Erythroblast (primary cell): ENCODE results near the gene COL12A1.

Experiments used
- DNase-seq, 2 experiments: peaks; one replicate each; lab custom pipeline; 2025; lab: John Stamatoyannopoulos, UW
- GATA1 ChIP-seq: IDR thresholded peaks from 2 replicates; pipeline ENCODE4 v1.6.1; 2011; ENCODE audit warnings: low read depth, mild to moderate bottlenecking, control low read depth, low read length, moderate library complexity
- POLR2A ChIP-seq: IDR thresholded peaks from 2 replicates; pipeline ENCODE4 v1.6.1; 2011; ENCODE audit warnings: mild to moderate bottlenecking, low read length

COL12A1 gene

GRCh38 chr6:75176076-75176582, 29.7 kb downstream of the COL12A1 start:
- no peak for DNase-seq
- no peak for TF ChIP-seq POLR2A
- no peak for TF ChIP-seq GATA1

- DNase-seq: no peak
- TF ChIP-seq GATA1 (no peak), POLR2A (no peak)
These were observed 33.9 kb downstream of the COL12A1 start for GRCh38 chr6:75171986-75172385.

- no peak for TF ChIP-seq GATA1
- no peak for TF ChIP-seq POLR2A
- no peak for DNase-seq
These were observed 34.3 kb downstream of the COL12A1 start for GRCh38 chr6:75171567-75171966.

GRCh38 chr6:75170691-75171560, 34.9 kb downstream of the COL12A1 start:
- DNase-seq: no peak
- TF ChIP-seq POLR2A (no peak), GATA1 (no peak)

GRCh38 chr6:75169689-75170586, 35.9 kb downstream of the COL12A1 start:
- no peak for DNase-seq
- TF ChIP-seq GATA1 (no peak), POLR2A (no peak)

- no peak for TF ChIP-seq POLR2A
- TF ChIP-seq GATA1: no peak
- no peak for DNase-seq
These were observed 38.0 kb downstream of the COL12A1 start for GRCh38 chr6:75167851-75168250.

- no peak for DNase-seq
- no peak for TF ChIP-seq GATA1
- TF ChIP-seq POLR2A: no peak
These were observed 38.5 kb downstream of the COL12A1 start for GRCh38 chr6:75167325-75167724.

- DNase-seq: no peak
- TF ChIP-seq GATA1 (no peak), POLR2A (no peak)
These were observed 39.1 kb downstream of the COL12A1 start for GRCh38 chr6:75166773-75167172.

- TF ChIP-seq POLR2A (no peak), GATA1 (no peak)
- DNase-seq: no peak
These were observed 39.6 kb downstream of the COL12A1 start for GRCh38 chr6:75166236-75166635.

GRCh38 chr6:75158176-75158575, 47.7 kb downstream of the COL12A1 start:
- TF ChIP-seq POLR2A (no peak), GATA1 (no peak)
- no peak for DNase-seq

- no peak for TF ChIP-seq POLR2A
- TF ChIP-seq GATA1: no peak
- no peak for DNase-seq
These were observed 48.5 kb downstream of the COL12A1 start for GRCh38 chr6:75157336-75157735.

- no peak for DNase-seq
- TF ChIP-seq GATA1 (no peak), POLR2A (no peak)
These were observed 49.5 kb downstream of the COL12A1 start for GRCh38 chr6:75156186-75156878.

GRCh38 chr6:75155631-75156030, 50.2 kb downstream of the COL12A1 start:
- TF ChIP-seq GATA1: no peak
- TF ChIP-seq POLR2A: no peak
- DNase-seq: no peak
